PC-9 (cell line): ENCODE data around the gene CTIF. TPM values are rescaled to one million over a fixed set of nuclear protein-coding genes. Genes with fewer than 3 reads are reported as not detected.

Experiments used
- BruUV-seq: library from RNA; stranded (reverse); fragments of 400-500 nt; replicated peaks from 2 replicates; lab custom pipeline; 2021; lab: Mats Ljungman, UMichigan
- CTCF ChIA-PET: fragments of 300-600 bp; sonication (Branson Sonifier 250); formaldehyde crosslinking; loops from one replicate; lab custom pipeline; 2022; ENCODE audit warnings: antibody characterized with exemption; lab: Charles Lee
- POLR2A ChIA-PET: fragments of 300-600 bp; sonication (Branson Sonifier 250); formaldehyde crosslinking; loops from one replicate; lab custom pipeline; 2022; ENCODE audit warnings: antibody characterized with exemption; ENCODE audit not compliant: unreplicated experiment; lab: Charles Lee
- DNase-seq, 2 experiments: peaks; one replicate each; pipeline versions ENCODE4 v3.0.0 to v3.0.0-alpha.2; 2015 to 2022; ENCODE audit warnings: mixed read lengths in 1 of 2
- H2AFZ ChIP-seq: fragments of 200-600 bp; sonication (generic); 2 replicates; pipeline ENCODE4 v1.8.1; 2017; ENCODE audit warnings: antibody characterized with exemption
- H3F3A ChIP-seq: fragments of 200-600 bp; sonication (generic); 2 replicates; pipeline ENCODE4 v1.8.1; 2017; ENCODE audit warnings: antibody characterized with exemption, mild to moderate bottlenecking, low read depth; ENCODE audit not compliant: insufficient read depth
- H3K27ac ChIP-seq: fragments of 200-600 bp; sonication (generic); 2 replicates; pipeline ENCODE4 v1.6.1; 2016; ENCODE audit warnings: mixed run types
- H3K27me3 ChIP-seq: fragments of 200-600 bp; sonication (generic); 2 replicates; pipeline ENCODE4 v1.6.1; 2016; ENCODE audit warnings: low read depth, mixed run types; ENCODE audit not compliant: insufficient read depth
- H3K36me3 ChIP-seq: fragments of 200-600 bp; sonication (generic); 2 replicates; pipeline ENCODE4 v1.6.1; 2016; ENCODE audit warnings: low read depth, mixed run types
- H3K4me1 ChIP-seq: fragments of 200-600 bp; sonication (generic); replicated peaks from 2 replicates; pipeline ENCODE4 v1.6.1; 2016; ENCODE audit warnings: mixed run types; ENCODE audit not compliant: insufficient read depth
- H3K4me2 ChIP-seq: fragments of 200-600 bp; sonication (generic); 2 replicates; pipeline ENCODE4 v1.6.1; 2017; ENCODE audit warnings: mixed run types
- H3K4me3 ChIP-seq: fragments of 200-600 bp; sonication (generic); 2 replicates; pipeline ENCODE4 v1.6.1; 2016; ENCODE audit warnings: mixed run types
- H3K79me2 ChIP-seq: fragments of 200-600 bp; sonication (generic); 2 replicates; pipeline ENCODE4 v1.6.1; 2017; ENCODE audit warnings: low read depth, mixed run types
- H3K9me2 ChIP-seq: fragments of 200-600 bp; sonication (generic); 2 replicates; pipeline ENCODE4 v1.8.1; 2017; ENCODE audit warnings: mild to moderate bottlenecking; ENCODE audit not compliant: insufficient read depth
- H3K9me3 ChIP-seq: fragments of 200-600 bp; sonication (generic); 2 replicates; pipeline ENCODE4 v1.8.1; 2016; ENCODE audit warnings: low read depth; ENCODE audit not compliant: insufficient read depth
- H4K20me1 ChIP-seq: fragments of 200-600 bp; sonication (generic); 2 replicates; pipeline ENCODE4 v1.8.1; 2017; ENCODE audit not compliant: insufficient read depth
- EZH2 ChIP-seq: fragments of 200-600 bp; sonication (generic); IDR thresholded peaks from 2 replicates; pipeline ENCODE4 v1.8.0; 2017; ENCODE audit warnings: antibody characterized with exemption, low read depth
- intact Hi-C: fragments of 100-400 bp; cut with micrococcal nuclease; formaldehyde crosslinking; loops from one replicate; pipeline ENCODE4 v1.10.0; 2022; ENCODE audit not compliant: unreplicated experiment
- total RNA-seq: library from RNA; stranded (reverse); gene quantifications from 2 replicates; pipeline ENCODE4 v1.2.3, GENCODE V29; 2021
- TF ChIP-seq, protein P1 (sequence below): fragments of 200-600 bp; sonication (generic); conservative IDR thresholded peaks from 2 replicates; pipeline ENCODE4 v1.6.1; 2017; ENCODE audit warnings: mixed run types, antibody characterized with exemption, mild to moderate bottlenecking, moderate library complexity

The CTIF gene
- total RNA-seq, 1 experiment from 2014 or later, result 26.2 TPM

DNA sequence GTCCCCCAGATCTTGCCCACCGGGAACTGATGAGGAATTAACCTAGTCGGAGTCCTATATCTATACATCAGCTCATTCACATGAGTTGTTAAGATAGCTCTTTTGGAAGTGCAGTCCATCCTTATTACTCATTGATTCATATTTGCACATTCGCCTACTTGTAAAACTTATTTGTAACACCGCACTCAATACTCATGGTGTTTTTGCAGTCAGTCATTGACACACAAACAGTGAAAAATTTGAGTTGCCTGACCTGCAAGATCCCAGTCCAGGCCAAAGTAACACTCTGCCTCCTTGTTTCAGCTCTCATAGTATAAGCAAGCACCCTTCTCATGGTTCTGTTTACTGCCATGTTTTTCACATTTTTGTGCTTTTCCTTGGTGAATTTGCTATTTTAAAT, 180.6 kb downstream of the CTIF start:
- no peak overlapping the region for H3K4me3 ChIP-seq
- no peaks in the 10 kb centered on the region for H3K27me3 ChIP-seq
- no peak overlapping the region for H2AFZ ChIP-seq
- H3K9me2 ChIP-seq, result no peaks in the 10 kb centered on the region
- ChIA-PET CTCF (no interaction called here), POLR2A (no interaction called here)
- H3K79me2 ChIP-seq, result no peaks in the 10 kb centered on the region
- no peak overlapping the region for H3K27ac ChIP-seq
- no peaks in the 10 kb centered on the region for H3K9me3 ChIP-seq
- no peak for DNase-seq
- H4K20me1 ChIP-seq, result no peaks in the 10 kb centered on the region
- no peaks in the 10 kb centered on the region for H3F3A ChIP-seq
- no peaks in the 10 kb centered on the region for H3K36me3 ChIP-seq
- intact Hi-C loops, result loop anchor here (10.0 kb wide), 1 partner anchor 195 kb away; no protein-coding TSS in a partner anchor
- H3K4me2 ChIP-seq, result no peak overlapping the region
- no TSS peak for BruUV-seq
- H3K4me1 ChIP-seq, result no peaks in the 10 kb centered on the region
- TF ChIP-seq, protein P1, sequence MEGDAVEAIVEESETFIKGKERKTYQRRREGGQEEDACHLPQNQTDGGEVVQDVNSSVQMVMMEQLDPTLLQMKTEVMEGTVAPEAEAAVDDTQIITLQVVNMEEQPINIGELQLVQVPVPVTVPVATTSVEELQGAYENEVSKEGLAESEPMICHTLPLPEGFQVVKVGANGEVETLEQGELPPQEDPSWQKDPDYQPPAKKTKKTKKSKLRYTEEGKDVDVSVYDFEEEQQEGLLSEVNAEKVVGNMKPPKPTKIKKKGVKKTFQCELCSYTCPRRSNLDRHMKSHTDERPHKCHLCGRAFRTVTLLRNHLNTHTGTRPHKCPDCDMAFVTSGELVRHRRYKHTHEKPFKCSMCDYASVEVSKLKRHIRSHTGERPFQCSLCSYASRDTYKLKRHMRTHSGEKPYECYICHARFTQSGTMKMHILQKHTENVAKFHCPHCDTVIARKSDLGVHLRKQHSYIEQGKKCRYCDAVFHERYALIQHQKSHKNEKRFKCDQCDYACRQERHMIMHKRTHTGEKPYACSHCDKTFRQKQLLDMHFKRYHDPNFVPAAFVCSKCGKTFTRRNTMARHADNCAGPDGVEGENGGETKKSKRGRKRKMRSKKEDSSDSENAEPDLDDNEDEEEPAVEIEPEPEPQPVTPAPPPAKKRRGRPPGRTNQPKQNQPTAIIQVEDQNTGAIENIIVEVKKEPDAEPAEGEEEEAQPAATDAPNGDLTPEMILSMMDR, result no peak
- no peak for TF ChIP-seq EZH2

DNA sequence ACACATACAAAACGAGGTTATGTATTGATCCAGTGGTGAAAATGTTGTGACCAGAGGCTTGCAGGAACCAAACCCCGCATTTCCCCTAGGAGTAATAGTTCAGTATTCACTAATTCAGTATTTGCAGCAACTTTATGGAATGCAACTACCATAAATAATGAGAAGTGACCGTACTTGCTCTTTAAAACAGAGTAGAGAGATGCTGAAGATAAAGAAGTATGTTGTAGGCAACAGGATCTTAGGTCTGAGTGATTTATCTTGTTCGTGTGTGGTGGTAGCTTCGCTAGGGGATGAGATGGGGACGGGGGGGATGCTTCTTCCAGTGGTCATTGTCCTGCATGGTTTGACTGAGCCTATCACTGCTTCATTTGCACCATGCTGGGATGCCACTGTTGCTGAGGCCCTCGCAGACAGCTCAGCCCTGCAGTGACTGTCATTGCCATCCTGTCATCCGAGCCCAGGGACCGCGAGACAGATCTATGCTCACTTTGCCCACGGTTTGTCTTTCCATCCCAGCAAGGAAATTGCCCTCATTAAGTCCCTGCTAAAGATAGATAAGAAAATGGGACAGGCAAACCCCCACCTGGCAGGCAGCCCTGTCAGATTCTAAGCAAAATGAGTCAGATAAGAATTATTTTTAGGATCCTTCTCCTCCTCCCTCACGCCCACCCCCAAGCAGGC, 181.3 kb downstream of the CTIF start:
- BruUV-seq, result no TSS peak
- Histone ChIP-seq H3F3A (no peaks in the 10 kb centered on the region), H4K20me1 (no peaks in the 10 kb centered on the region), H3K4me3 (no peak overlapping the region), H3K36me3 (no peaks in the 10 kb centered on the region), H3K27ac (no peak overlapping the region), H3K79me2 (no peaks in the 10 kb centered on the region), H3K9me2 (no peaks in the 10 kb centered on the region), H3K9me3 (no peaks in the 10 kb centered on the region), H3K4me1 (no peaks in the 10 kb centered on the region), H3K27me3 (no peaks in the 10 kb centered on the region), H3K4me2 (no peak overlapping the region), H2AFZ (no peak overlapping the region)
- DNase-seq, result no peak
- intact Hi-C loops, result loop anchor here (10.0 kb wide), 1 partner anchor 195 kb away; no protein-coding TSS in a partner anchor
- ChIA-PET CTCF (no interaction called here), POLR2A (no interaction called here)
- TF ChIP-seq EZH2, result no peak
- TF ChIP-seq, protein P1, result no peak

DNA sequence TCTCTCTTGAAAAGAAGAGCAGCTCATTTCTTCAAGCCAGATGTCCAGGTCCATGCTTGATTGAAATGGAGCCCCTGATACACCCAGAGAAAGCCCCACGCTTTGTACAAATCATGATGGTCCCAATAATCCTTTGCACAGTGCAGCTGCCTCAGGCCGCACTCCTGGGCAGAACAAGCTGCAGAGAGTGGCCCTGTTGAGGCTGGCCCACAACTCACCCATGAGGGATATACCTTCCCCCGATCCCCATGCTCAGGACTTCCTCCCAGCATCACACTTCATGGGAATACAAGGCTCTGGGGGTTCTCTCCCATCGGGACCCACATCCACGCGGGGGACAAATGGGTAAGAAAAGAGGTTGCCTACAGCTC, 181.8 kb downstream of the CTIF start:
- POLR2A ChIA-PET, result no interaction called here
- no TSS peak for BruUV-seq

More for the DNA sequence above, 181.8 kb downstream of the CTIF start:
- Histone ChIP-seq H3K4me2 (no peak overlapping the region), H3K27me3 (no peaks in the 10 kb centered on the region), H3K4me1 (no peaks in the 10 kb centered on the region), H3K4me3 (no peak overlapping the region), H4K20me1 (no peaks in the 10 kb centered on the region), H3K79me2 (no peaks in the 10 kb centered on the region), H2AFZ (no peak overlapping the region), H3F3A (no peaks in the 10 kb centered on the region), H3K9me2 (no peaks in the 10 kb centered on the region), H3K27ac (no peak overlapping the region), H3K36me3 (no peaks in the 10 kb centered on the region), H3K9me3 (no peaks in the 10 kb centered on the region)
- TF ChIP-seq, protein P1, result no peak
- no peak for TF ChIP-seq EZH2
- DNase-seq, result no peak
- intact Hi-C loops, result no loop called here
- CTCF ChIA-PET, result no interaction called here
